Liver (tissue), 3 donors: ENCODE measurements around the gene MRS2.

ENCODE experiments used
- GABPA ChIP-seq, 2 donors: IDR thresholded peaks in 1 of 2; conservative IDR thresholded peaks in 1 of 2; 2 replicates each; pipeline ENCODE4 v1.6.1; 2016; ENCODE audit warnings: antibody characterized with exemption in 2 of 2, mild to moderate bottlenecking in 1 of 2, moderate library complexity in 1 of 2
- HNF4G ChIP-seq: IDR thresholded peaks from 2 replicates; pipeline ENCODE4 v1.6.1; 2016; ENCODE audit warnings: antibody characterized with exemption
- RAD21 ChIP-seq, 2 donors: IDR thresholded peaks; 2 replicates each; pipeline ENCODE4 v1.6.1; 2016; ENCODE audit warnings: antibody characterized with exemption in 2 of 2, mild to moderate bottlenecking in 2 of 2
- TAF1 ChIP-seq: conservative IDR thresholded peaks from 2 replicates; pipeline ENCODE4 v1.6.1; 2016; ENCODE audit warnings: antibody characterized with exemption, mild to moderate bottlenecking
- YY1 ChIP-seq: IDR thresholded peaks from 2 replicates; pipeline ENCODE4 v1.6.1; 2016; ENCODE audit warnings: antibody characterized with exemption, mild to moderate bottlenecking
- TF ChIP-seq, protein P1 (sequence below): fragments of 150-350 bp; IDR thresholded peaks from 2 replicates; pipeline ENCODE4 v1.5.1; 2017; ENCODE audit warnings: improper control_type of control experiment, low read depth, low read length; ENCODE audit not compliant: missing input control
- TF ChIP-seq, protein P2 (sequence below): IDR thresholded peaks from 2 replicates; pipeline ENCODE4 v1.6.1; 2016; ENCODE audit warnings: antibody characterized with exemption
- TF ChIP-seq, protein P3 (sequence below): IDR thresholded peaks from 2 replicates; pipeline ENCODE4 v1.6.1; 2016; ENCODE audit warnings: antibody characterized with exemption
- TF ChIP-seq, protein P4 (sequence below): IDR thresholded peaks from 2 replicates; pipeline ENCODE4 v1.6.1; 2016; ENCODE audit warnings: antibody characterized with exemption, mild to moderate bottlenecking
- TF ChIP-seq, protein P5 (sequence below): IDR thresholded peaks from 2 replicates; pipeline ENCODE4 v1.6.1; 2016; ENCODE audit warnings: antibody characterized with exemption
- donor health status: healthy.
- donor health status: healthy.

DNA sequence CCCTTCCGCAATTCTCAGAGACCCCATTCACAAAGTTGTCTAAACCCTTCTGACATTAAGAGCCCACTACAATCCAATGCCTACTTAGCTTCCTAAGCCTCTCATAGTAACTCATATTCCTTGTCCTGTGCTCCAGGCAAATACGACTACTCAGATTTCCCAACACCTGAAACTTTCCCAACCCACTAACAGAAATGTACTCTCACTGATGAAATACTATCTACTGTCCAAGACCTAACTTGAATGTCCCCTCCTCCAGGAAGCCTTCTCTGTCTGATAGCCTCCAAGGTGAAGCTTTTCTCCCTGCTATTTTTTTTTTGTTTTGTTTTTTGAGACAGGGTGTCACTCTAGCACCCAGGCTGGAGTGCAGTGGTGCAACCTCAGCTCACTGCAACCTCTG is 56.2 kb downstream of the MRS2 start:
- TF ChIP-seq, protein P1, sequence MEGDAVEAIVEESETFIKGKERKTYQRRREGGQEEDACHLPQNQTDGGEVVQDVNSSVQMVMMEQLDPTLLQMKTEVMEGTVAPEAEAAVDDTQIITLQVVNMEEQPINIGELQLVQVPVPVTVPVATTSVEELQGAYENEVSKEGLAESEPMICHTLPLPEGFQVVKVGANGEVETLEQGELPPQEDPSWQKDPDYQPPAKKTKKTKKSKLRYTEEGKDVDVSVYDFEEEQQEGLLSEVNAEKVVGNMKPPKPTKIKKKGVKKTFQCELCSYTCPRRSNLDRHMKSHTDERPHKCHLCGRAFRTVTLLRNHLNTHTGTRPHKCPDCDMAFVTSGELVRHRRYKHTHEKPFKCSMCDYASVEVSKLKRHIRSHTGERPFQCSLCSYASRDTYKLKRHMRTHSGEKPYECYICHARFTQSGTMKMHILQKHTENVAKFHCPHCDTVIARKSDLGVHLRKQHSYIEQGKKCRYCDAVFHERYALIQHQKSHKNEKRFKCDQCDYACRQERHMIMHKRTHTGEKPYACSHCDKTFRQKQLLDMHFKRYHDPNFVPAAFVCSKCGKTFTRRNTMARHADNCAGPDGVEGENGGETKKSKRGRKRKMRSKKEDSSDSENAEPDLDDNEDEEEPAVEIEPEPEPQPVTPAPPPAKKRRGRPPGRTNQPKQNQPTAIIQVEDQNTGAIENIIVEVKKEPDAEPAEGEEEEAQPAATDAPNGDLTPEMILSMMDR = no peak
- TF ChIP-seq, protein P2, sequence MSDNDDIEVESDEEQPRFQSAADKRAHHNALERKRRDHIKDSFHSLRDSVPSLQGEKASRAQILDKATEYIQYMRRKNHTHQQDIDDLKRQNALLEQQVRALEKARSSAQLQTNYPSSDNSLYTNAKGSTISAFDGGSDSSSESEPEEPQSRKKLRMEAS = no peak
- TF ChIP-seq, protein P3, sequence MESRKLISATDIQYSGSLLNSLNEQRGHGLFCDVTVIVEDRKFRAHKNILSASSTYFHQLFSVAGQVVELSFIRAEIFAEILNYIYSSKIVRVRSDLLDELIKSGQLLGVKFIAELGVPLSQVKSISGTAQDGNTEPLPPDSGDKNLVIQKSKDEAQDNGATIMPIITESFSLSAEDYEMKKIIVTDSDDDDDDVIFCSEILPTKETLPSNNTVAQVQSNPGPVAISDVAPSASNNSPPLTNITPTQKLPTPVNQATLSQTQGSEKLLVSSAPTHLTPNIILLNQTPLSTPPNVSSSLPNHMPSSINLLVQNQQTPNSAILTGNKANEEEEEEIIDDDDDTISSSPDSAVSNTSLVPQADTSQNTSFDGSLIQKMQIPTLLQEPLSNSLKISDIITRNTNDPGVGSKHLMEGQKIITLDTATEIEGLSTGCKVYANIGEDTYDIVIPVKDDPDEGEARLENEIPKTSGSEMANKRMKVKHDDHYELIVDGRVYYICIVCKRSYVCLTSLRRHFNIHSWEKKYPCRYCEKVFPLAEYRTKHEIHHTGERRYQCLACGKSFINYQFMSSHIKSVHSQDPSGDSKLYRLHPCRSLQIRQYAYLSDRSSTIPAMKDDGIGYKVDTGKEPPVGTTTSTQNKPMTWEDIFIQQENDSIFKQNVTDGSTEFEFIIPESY = no peak
- TF ChIP-seq, protein P4, sequence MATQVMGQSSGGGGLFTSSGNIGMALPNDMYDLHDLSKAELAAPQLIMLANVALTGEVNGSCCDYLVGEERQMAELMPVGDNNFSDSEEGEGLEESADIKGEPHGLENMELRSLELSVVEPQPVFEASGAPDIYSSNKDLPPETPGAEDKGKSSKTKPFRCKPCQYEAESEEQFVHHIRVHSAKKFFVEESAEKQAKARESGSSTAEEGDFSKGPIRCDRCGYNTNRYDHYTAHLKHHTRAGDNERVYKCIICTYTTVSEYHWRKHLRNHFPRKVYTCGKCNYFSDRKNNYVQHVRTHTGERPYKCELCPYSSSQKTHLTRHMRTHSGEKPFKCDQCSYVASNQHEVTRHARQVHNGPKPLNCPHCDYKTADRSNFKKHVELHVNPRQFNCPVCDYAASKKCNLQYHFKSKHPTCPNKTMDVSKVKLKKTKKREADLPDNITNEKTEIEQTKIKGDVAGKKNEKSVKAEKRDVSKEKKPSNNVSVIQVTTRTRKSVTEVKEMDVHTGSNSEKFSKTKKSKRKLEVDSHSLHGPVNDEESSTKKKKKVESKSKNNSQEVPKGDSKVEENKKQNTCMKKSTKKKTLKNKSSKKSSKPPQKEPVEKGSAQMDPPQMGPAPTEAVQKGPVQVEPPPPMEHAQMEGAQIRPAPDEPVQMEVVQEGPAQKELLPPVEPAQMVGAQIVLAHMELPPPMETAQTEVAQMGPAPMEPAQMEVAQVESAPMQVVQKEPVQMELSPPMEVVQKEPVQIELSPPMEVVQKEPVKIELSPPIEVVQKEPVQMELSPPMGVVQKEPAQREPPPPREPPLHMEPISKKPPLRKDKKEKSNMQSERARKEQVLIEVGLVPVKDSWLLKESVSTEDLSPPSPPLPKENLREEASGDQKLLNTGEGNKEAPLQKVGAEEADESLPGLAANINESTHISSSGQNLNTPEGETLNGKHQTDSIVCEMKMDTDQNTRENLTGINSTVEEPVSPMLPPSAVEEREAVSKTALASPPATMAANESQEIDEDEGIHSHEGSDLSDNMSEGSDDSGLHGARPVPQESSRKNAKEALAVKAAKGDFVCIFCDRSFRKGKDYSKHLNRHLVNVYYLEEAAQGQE = no peak
- TF ChIP-seq GABPA (IDR thresholded peaks at IDR 0.05 in 1 of 2, conservative IDR thresholded peaks at IDR 0.05 in 1 of 2) (no peak), TAF1 (no peak), RAD21 (IDR thresholded peaks at IDR 0.05) (peak in 1 of 2 donors; percentile 26), YY1 (no peak), HNF4G (no peak)
- TF ChIP-seq, protein P5, sequence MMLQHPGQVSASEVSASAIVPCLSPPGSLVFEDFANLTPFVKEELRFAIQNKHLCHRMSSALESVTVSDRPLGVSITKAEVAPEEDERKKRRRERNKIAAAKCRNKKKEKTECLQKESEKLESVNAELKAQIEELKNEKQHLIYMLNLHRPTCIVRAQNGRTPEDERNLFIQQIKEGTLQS = no peak
